Fibroblast of skin of abdomen (primary cell): ENCODE measurements around the gene CDCP1.
"Not testable (repeated sequence)": the region's sequence is repeated elsewhere in the genome, so short reads cannot be mapped to it uniquely, and the experiment has no call there.

Source experiments
- DNase-seq: peaks from one replicate; pipeline ENCODE4 v3.0.0-alpha.2; 2013

Gene CDCP1

GRCh38 chr3:45053805-45054195 lies 92.4 kb downstream of the CDCP1 start:
- not testable (repeated sequence) for DNase-seq

- no peak for DNase-seq
These were observed 94.5 kb downstream of the CDCP1 start for GRCh38 chr3:45051685-45052084.

DNA sequence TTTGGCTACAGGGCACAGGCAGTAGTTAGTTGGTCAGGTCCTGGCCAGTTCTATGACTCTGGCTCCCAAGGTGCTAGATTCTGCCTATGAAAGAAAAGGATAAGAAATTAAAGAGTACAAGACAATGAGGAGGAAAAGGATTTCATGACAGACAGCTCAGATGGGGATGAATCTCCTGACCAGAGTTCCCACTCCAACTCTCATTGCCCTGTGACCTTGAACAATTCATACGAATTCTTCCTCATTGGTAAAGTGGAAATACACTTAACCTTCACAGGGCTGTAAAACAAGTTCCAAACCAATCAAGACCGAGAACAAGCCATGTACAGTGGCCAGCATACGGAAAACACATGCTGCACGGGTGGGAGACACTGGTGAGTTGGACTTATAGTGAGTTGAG lies 96.4 kb downstream of the CDCP1 start:
- no peak for DNase-seq

GRCh38 chr3:45048244-45048643 lies 97.9 kb downstream of the CDCP1 start:
- DNase-seq, result no peak

DNA sequence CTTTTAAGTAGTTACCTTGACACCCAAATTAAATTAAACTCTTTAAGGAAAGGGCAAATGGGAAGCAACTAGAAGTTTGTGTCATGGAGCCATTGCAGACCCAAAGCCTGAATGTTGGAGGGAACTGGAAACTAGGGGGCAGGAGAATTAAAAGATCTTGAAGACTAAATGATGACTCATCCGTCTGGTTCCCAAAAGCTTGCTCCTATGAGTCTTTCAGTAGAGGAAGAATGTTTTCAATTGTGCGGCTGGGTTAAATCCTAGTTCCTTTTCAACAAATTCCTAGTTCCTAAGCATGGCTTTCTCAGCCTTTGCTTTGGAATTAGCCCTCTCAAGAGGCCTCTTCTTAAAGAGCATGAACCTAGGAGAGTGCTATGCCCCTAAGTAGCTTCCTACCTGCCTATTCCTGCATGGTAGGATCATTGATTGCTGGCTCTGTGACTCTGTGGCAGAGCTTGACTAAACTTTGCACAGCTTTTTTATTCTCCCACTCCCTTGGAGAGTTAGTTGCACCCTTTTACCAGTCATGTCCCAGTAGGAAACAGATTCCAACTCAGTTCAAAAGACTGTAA lies 102.4 kb downstream of the CDCP1 start:
- DNase-seq, result peak; percentile 92

DNA sequence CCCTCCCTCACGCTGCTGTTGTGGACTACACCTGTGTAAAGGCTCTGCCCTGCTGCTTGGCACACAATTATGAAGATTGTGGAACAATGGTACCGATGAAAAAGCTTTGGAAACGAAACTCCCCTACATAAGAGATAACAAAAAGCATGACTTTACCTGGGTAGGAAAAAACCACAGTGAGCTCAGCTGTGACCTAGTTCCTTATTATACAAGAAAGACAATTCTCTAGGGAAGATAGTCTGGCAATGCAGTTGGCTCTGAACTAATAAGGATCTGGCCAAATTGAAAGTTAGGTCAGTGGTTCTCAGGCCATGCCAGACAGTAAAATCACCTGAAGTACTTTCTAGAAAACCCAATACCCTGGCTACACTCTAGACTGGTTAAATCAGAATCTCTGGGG lies 104.0 kb downstream of the CDCP1 start:
- no peak for DNase-seq

GRCh38 chr3:45041666-45042065 lies 104.5 kb downstream of the CDCP1 start:
- DNase-seq, result no peak

DNA sequence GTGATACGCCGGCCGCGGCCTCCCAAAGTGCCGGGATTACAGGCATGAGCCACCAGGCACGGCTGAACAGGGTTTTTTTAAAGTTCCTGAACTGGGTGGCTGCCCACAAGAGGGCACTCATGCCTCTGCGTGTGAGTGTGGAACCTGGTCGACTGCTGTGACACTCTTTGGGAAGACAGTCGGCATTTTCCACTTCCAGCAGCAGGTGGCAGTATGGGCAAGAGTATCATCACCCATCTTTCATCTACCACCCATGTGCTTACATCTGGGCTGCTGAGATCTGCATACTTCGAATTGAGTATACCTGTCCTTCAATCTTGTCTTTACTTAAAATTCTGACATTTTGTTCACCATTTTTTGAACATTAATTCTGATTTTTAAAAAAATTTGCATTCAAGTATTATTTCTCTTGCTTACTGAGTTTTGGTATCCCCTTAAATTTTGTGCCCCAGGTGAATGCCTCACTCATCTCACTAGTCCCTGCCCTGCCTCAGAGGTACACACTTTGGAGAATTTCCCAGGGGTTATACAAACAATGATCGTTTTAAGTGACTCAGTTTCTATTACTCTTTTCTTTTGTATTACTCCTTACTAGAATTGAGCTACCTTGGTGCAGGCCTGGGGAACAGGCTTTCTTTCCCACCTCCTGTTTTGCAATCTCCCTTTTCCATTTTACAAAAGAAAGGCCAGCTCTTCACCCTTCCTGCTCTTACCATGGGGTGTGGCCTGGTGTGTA lies 108.3 kb downstream of the CDCP1 start:
- peak; percentile 92 for DNase-seq

GRCh38 chr3:45035441-45036301 lies 110.5 kb downstream of the CDCP1 start:
- DNase-seq, result peak; percentile 48

GRCh38 chr3:45034612-45035252 lies 111.4 kb downstream of the CDCP1 start:
- DNase-seq, result no peak

- DNase-seq, result no peak
These were observed 112.4 kb downstream of the CDCP1 start for GRCh38 chr3:45033791-45034190.
